Activated CD8-positive, alpha-beta memory T cell treated with anti-CD3 and anti-CD28 coated beads for 24 hours (primary cell): Measurements from ENCODE around the gene PLN.

Source experiments
- DNase-seq: peaks from one replicate; pipeline ENCODE4 v3.0.0-alpha.2; 2020

Gene PLN

GRCh38 chr6:118542184-118542952 is 5.7 kb upstream of the PLN start:
- no peak for DNase-seq

DNA sequence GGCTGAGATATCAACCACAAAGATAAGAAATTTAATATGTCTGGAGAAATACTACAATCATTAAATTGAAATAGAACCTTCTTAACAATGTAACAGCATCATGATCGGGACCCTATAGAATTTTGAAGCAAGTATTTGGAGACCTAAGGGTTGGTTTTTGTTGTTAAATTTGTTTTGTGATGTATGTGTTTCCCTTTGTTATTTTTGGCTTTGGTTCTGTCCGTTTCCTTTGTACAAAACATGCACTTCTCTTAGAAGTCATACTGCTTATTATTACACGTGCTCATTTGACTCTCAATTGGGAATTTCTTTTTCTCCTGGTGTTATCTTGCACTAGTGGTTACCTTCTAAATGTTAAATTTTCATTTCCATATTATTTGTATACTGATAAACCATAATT is 4.0 kb upstream of the PLN start:
- DNase-seq: no peak

- DNase-seq: no peak
Measured at GRCh38 chr6:118546164-118546879, 1.8 kb upstream of the PLN start.

GRCh38 chr6:118546880-118547218 is 1.2 kb upstream of the PLN start:
- no peak for DNase-seq

- no peak for DNase-seq
Measured at GRCh38 chr6:118548613-118549012, 517 bp downstream of the PLN start.

DNA sequence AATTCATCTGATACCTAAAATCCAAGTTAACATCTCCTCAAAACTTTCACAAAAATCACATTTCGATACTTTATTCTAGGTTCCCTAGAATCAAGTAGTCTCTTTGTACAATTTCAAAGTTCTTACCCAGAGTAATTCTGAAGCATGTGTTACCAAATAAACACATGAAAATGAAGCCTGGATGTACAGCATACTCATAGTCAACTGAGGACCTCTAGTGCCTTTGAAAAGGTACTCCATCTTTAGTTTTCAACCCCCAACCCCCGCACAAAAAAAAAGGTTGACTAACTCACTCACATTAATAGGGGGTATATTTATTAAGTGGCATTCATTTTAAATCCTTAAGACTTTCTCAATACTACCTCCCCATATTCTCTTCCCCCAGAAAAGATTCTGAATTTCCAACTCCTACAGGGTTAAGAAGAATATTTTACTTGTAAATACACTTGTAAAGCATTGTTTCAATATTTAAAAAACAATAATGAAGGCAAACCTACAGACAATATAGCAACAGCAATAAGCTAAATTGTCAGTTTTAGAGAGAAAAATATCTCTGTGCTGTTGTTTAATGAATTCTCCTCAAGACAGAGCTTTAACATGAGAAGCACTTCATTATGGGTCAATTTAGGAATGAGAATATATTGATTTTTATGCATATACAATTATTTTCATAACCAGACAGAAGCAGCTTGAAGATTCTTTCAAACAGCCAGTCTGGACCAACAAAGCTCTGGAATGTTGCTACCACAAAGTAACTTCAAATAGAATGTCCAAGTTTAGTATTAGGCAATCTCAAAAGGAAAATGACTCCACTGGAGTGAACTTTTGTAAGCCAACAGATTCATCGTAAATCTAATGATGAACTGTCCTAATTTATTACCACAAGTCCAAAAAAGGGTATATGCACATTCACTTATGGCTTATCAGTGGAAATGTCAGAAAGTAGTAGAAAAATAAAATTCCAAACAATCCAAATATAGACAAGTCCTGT is 3.3 kb downstream of the PLN start:
- DNase-seq: no peak

GRCh38 chr6:118553132-118553531 is 5.0 kb downstream of the PLN start:
- DNase-seq: no peak

GRCh38 chr6:118554698-118555097 is 6.6 kb downstream of the PLN start:
- no peak for DNase-seq

DNA sequence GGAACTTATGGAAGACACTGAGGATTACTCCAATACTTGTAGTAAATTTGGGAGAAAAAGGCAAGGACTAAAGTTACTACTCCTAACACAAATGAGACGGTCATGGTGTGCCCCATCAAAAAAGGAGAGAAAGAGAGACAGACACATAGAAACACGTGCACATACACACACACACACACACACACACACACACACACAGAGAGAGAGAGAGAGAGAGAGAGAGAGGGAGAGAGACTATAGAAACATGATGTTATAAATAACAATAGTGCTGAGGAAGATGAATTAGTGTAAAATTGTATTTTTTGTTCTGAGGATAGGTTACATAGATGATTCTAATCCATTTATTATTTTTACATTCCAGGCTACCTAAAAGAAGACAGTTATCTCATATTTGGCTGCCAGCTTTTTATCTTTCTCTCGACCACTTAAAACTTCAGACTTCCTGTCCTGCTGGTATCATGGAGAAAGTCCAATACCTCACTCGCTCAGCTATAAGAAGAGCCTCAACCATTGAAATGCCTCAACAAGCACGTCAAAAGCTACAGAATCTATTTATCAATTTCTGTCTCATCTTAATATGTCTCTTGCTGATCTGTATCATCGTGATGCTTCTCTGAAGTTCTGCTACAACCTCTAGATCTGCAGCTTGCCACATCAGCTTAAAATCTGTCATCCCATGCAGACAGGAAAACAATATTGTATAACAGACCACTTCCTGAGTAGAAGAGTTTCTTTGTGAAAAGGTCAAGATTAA is 10.5 kb downstream of the PLN start:
- no peak for DNase-seq

DNA sequence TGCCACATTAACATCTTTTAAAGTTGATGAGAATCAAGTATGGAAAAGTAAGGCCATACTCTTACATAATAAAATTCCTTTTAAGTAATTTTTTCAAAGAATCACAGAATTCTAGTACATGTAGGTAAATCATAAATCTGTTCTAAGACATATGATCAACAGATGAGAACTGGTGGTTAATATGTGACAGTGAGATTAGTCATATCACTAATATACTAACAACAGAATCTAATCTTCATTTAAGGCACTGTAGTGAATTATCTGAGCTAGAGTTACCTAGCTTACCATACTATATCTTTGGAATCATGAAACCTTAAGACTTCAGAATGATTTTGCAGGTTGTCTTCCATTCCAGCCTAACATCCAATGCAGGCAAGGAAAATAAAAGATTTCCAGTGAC is 11.6 kb downstream of the PLN start:
- no peak for DNase-seq

- DNase-seq: no peak
Measured at GRCh38 chr6:118562248-118562647, 14.2 kb downstream of the PLN start.

GRCh38 chr6:118562959-118563358 is 14.9 kb downstream of the PLN start:
- no peak for DNase-seq

DNA sequence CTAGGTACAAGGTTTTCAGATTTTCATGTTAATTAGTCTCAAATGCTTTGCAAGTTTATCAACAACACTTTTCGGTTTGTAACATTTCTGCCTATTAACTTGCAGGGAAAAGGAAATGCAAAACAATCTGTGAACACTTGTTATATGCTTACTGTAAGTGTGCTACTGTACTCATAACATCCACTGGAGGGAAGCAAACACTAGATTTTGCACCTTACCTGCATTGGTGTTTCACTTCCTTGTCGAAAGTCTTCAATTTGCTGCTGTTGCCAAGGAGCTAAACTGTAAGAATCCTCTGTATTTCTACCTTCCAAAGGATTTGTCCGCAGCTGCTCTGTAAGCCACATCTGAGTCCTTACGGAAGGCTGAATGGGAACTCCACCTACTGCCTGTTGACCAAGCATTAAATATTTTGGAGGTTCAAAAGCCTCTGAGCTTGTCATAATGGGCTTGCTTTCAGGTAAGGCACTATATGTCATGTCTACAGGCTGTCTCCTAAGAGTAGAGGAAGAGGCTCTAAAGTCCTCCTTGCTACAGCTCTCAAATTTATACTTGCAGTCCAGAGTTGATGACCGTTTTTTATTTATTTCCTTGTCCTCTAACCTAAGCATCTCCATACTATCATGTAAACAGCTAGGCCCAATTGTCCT is 17.3 kb downstream of the PLN start:
- no peak for DNase-seq

- DNase-seq: no peak
Measured at GRCh38 chr6:118567974-118568373, 19.9 kb downstream of the PLN start.

- DNase-seq: no peak
Measured at GRCh38 chr6:118569498-118569897, 21.4 kb downstream of the PLN start.

GRCh38 chr6:118571121-118571520 is 23.0 kb downstream of the PLN start:
- DNase-seq: no peak

DNA sequence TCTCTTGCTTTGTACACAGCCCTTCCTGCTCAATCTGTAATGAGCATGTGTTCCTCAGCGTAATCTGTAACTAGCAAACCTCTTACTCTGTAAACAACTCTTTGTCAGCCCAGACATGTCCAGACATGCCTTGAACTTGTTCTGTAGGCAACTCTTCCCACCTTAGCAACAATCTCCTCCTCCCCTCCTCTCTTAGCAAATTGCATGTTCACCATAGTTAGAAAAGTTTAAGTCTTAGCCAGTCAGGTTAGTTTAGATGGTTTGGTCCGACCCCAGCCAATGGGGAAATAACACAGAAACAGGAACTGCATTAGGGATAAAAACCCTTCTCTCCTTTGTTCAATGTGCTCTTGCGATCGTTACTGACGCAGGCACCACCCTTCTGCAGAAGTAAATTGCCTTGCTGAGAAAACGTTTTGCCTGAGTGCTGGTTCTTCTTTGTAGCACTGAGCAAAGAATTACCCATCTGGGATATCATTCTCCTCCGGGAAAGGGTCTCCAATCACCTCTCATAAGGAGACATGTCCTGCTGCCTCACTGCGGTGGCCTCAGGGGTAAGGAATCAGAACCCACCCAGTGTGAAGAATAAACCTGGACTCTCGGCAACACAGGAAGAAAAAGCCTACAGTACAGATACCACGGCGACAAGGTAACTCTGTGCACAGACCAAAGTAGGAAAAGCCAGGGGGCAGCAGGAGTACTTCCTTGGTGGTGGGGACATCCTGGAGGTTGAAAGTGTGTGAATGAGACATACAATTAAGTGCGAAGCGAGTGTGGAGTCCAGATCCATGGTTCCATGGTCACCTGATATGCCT is 26.2 kb downstream of the PLN start:
- no peak for DNase-seq

DNA sequence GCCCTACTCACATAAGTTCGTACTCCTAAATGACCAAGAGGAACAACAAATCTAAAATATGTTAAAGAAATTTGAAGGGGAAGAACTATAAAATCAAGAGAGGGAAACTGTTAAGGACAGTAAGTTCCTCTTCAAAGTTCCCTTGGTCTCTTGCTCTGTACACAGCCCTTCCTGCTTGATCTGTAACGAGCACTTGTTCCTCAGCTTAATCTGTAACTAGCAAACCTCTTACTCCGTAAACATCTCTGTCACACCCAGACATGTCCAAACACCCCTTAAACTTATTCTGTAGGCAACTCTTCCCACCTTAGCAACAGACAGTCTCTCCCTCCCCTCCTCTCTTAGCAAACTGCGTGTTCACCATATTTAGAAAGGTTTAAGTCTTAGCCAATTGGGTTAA is 29.9 kb downstream of the PLN start:
- no peak for DNase-seq

DNA sequence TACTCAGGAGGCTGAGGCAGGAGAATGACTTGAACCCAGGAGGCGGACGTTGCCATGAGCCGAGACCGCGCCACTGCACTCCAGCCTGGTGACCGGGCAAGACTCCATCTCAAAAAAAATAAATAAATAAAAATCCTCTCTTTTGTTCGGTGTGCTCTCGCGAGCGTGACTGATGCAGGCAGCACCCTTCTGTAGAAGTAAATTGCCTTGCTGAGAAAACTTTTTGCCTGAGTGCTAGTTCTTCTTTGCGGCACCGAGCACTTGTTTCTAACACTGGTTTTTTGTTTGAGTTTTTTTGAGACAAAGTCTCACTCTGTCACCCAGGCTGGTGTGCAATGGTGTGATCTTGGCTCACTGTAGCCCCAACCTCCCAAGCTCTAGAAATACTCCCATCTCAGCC is 30.5 kb downstream of the PLN start:
- DNase-seq: no peak

DNA sequence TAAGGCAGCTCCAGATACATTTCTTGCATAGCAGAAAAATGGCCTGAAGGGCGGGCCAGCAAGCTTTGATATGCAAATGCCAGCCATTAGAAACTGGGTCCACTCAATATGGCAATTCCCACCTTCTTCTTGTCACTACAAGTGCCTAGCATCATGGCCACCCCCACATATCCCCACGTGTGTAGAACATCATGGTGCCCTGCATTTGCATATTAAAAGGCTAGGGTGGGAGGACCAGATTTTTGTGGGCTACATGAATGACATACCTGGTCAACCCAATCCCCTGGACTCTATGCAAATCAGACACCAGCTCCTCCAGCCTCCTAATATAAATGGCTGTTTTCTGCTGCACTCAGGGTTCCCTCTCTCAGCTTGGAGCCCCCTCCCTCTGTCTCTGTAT is 31.7 kb downstream of the PLN start:
- DNase-seq: no peak
